ENCODE results near the gene MAFF. TPM values are rescaled to one million over a fixed set of nuclear protein-coding genes. Genes with fewer than 3 reads are reported as not detected.
"Not testable (repeated sequence)": the region's sequence is repeated elsewhere in the genome, so short reads cannot be mapped to it uniquely, and the experiment has no call there.

MAFF gene
- total RNA-seq, 2 experiments from 2014 or later, result 15.3 to 16.4 TPM

GRCh38 chr22:38223289-38223960, 21.6 kb downstream of the MAFF start:
- Mint-ChIP-seq H3K27ac (no peak overlapping the region), H3K4me3 (no peak overlapping the region), H3K36me3 (ENCODE audit: low read depth) (peaks cover 8% of the 10 kb centered on the region), H3K9me3 (no peaks in the 10 kb centered on the region), H3K27me3 (no peaks in the 10 kb centered on the region), H3K4me1 (peaks cover 20% of the 10 kb centered on the region)
- CTCF ChIA-PET, result interaction anchor here (1.4 kb wide), 1 partner anchor 9 kb away, joined by 3 read pairs; no protein-coding TSS in a partner anchor
- POLR2A ChIA-PET, result no interaction called here
- DNase-seq, result no peak

GRCh38 chr22:38226853-38227649, 25.3 kb downstream of the MAFF start:
- no peak overlapping the region for H3K27ac Mint-ChIP-seq
- H3K36me3 Mint-ChIP-seq (ENCODE audit: low read depth), result peaks cover 20% of the 10 kb centered on the region
- DNase-seq, result no peak
- peaks cover 22% of the 10 kb centered on the region for H3K4me1 Mint-ChIP-seq
- no peaks in the 10 kb centered on the region for H3K27me3 Mint-ChIP-seq
- ChIA-PET CTCF (no interaction called here), POLR2A (no interaction called here)
- no peaks in the 10 kb centered on the region for H3K9me3 Mint-ChIP-seq
- H3K4me3 Mint-ChIP-seq, result no peak overlapping the region

GRCh38 chr22:38228326-38228872, 26.6 kb downstream of the MAFF start:
- POLR2A ChIA-PET, result interaction anchor here (0.7 to 2.1 kb wide), 4 partner anchors 11 to 47 kb away, joined by 3 to 5 read pairs (median 3); partner anchors contain the start of gene PLA2G6
- Mint-ChIP-seq H3K27me3 (no peaks in the 10 kb centered on the region), H3K4me3 (no peak overlapping the region), H3K9me3 (no peaks in the 10 kb centered on the region), H3K27ac (peak overlapping the region; percentile 80), H3K36me3 (ENCODE audit: low read depth) (peaks cover 20% of the 10 kb centered on the region), H3K4me1 (peaks cover 22% of the 10 kb centered on the region)
- CTCF ChIA-PET, result interaction anchor here (0.5 to 3.5 kb wide), 4 partner anchors 22 to 176 kb away, joined by 3 to 18 read pairs (median 10); partner anchors contain the start of gene MAFF
- DNase-seq, result no peak

- Mint-ChIP-seq H3K4me3 (no peak overlapping the region), H3K36me3 (ENCODE audit: low read depth) (peaks cover 17% of the 10 kb centered on the region), H3K9me3 (no peaks in the 10 kb centered on the region), H3K27ac (peak overlapping the region; percentile 80), H3K4me1 (peaks cover 22% of the 10 kb centered on the region), H3K27me3 (no peaks in the 10 kb centered on the region)
- peak; percentile 28 for DNase-seq
- ChIA-PET CTCF (interaction anchor here (0.5 to 3.5 kb wide), 14 partner anchors 13 to 177 kb away, joined by 3 to 18 read pairs (median 4); partner anchors contain the start of gene MAFF), POLR2A (interaction anchor here (0.6 to 2.1 kb wide), 4 partner anchors 24 to 174 kb away, joined by 3 to 5 read pairs (median 3); partner anchors contain the start of gene PLA2G6)
Observed at GRCh38 chr22:38228873-38229740, 27.3 kb downstream of the MAFF start.

DNA sequence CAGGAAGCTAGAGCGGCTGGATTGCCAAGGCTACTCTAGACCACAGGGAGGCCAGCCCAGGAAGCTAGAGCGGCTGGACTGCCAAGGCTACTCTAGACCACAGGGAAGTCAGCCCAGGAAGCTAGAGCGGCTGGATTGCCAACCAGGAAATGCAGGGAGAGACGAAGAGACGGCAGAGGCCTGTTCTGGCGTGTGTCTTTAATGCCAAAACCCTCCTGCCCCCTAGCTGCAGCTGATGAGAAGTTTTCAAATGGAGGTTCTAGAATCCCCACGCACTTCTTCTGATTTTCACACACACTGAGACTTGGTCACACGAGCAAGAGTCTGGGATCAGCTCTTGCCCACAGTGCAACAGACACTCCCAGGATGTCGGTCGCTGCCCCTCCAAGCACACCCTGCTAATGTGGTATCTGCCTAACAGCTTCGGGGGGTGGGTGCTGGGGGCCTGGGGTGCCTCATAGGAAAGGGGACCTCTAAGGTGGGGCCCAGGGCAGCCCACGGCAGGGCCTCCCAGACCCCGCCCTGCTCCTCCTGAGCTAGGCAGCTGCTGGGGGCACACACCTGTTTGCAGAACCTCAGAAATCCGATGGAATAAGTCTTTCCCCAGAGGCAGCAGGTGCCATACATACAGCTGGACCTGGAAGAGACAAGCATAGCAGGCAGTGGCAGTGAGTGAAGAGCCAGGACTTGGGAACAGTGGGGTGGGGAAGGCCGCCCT, 28.5 kb downstream of the MAFF start:
- H3K27ac Mint-ChIP-seq, result peak overlapping the region; percentile 58
- ChIA-PET CTCF (interaction anchor here (0.7 to 3.5 kb wide), 17 partner anchors 11 to 178 kb away, joined by 3 to 18 read pairs (median 4); partner anchors contain the start of gene MAFF), POLR2A (interaction anchor here (0.9 to 1.1 kb wide), 2 partner anchors 29 to 116 kb away, joined by 3 to 4 read pairs; no protein-coding TSS in a partner anchor)
- no peaks in the 10 kb centered on the region for H3K27me3 Mint-ChIP-seq
- peak; percentile 66 for DNase-seq
- no peaks in the 10 kb centered on the region for H3K9me3 Mint-ChIP-seq
- H3K4me1 Mint-ChIP-seq, result peaks cover 22% of the 10 kb centered on the region
- H3K4me3 Mint-ChIP-seq, result no peak overlapping the region
- peaks cover 21% of the 10 kb centered on the region for H3K36me3 Mint-ChIP-seq (ENCODE audit: low read depth)

- ChIA-PET POLR2A (interaction anchor here (0.9 to 1.1 kb wide), 2 partner anchors 30 to 117 kb away, joined by 3 to 4 read pairs; no protein-coding TSS in a partner anchor), CTCF (interaction anchor here (0.7 to 3.5 kb wide), 16 partner anchors 11 to 179 kb away, joined by 3 to 18 read pairs (median 5); partner anchors contain the start of gene MAFF)
- H3K4me3 Mint-ChIP-seq, result no peak overlapping the region
- H3K27ac Mint-ChIP-seq, result no peak overlapping the region
- peaks cover 22% of the 10 kb centered on the region for H3K4me1 Mint-ChIP-seq
- peaks cover 21% of the 10 kb centered on the region for H3K36me3 Mint-ChIP-seq (ENCODE audit: low read depth)
- H3K9me3 Mint-ChIP-seq, result no peaks in the 10 kb centered on the region
- no peaks in the 10 kb centered on the region for H3K27me3 Mint-ChIP-seq
- DNase-seq, result no peak
Observed at GRCh38 chr22:38230916-38231315, 29.1 kb downstream of the MAFF start.

GRCh38 chr22:38232196-38232595, 30.4 kb downstream of the MAFF start:
- POLR2A ChIA-PET, result no interaction called here
- no peak overlapping the region for H3K4me3 Mint-ChIP-seq

GRCh38 chr22:38233427-38233826, 31.6 kb downstream of the MAFF start:
- ChIA-PET POLR2A (no interaction called here), CTCF (no interaction called here)
- H3K9me3 Mint-ChIP-seq, result no peaks in the 10 kb centered on the region
- H3K27me3 Mint-ChIP-seq, result no peaks in the 10 kb centered on the region
- no peak for DNase-seq
- H3K36me3 Mint-ChIP-seq (ENCODE audit: low read depth), result peaks cover 19% of the 10 kb centered on the region
- peak overlapping the region; percentile 6 for H3K27ac Mint-ChIP-seq
- no peak overlapping the region for H3K4me3 Mint-ChIP-seq
- H3K4me1 Mint-ChIP-seq, result peaks cover 22% of the 10 kb centered on the region

More at GRCh38 chr22:38232196-38232595, 30.4 kb downstream of the MAFF start:
- Mint-ChIP-seq H3K9me3 (no peaks in the 10 kb centered on the region), H3K27ac (no peak overlapping the region), H3K4me1 (peaks cover 22% of the 10 kb centered on the region), H3K36me3 (ENCODE audit: low read depth) (peaks cover 19% of the 10 kb centered on the region), H3K27me3 (no peaks in the 10 kb centered on the region)
- CTCF ChIA-PET, result no interaction called here
- no peak for DNase-seq

DNA sequence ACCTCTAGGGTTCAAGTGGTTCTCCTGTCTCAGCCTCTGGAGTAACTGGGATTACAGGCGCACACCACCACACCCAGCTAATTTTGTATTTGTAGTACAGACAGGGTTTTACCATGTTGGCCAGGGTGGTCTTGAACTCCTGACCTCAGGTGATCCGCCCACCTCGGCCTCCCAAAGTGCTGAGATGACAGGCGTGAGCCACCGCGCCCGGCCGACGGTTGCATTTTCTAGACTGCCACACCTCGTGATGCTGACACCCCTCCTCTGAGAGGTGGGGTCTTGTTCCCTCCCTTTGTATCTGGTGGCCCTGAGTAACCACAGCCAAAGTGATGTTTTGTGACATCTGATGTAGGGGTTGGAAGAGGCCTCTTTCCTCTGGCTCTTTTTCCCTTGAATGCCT, 32.1 kb downstream of the MAFF start:
- H3K27ac Mint-ChIP-seq, H3K9me3 Mint-ChIP-seq, H3K27me3 Mint-ChIP-seq, POLR2A ChIA-PET, DNase-seq, H3K4me3 Mint-ChIP-seq: not testable (repeated sequence)
- Mint-ChIP-seq H3K4me1 (peaks cover 17% of the 10 kb centered on the region), H3K36me3 (ENCODE audit: low read depth) (peaks cover 16% of the 10 kb centered on the region)
- CTCF ChIA-PET, result interaction anchor here (1.0 kb wide), 1 partner anchor 182 kb away, joined by 3 read pairs; no protein-coding TSS in a partner anchor

DNA sequence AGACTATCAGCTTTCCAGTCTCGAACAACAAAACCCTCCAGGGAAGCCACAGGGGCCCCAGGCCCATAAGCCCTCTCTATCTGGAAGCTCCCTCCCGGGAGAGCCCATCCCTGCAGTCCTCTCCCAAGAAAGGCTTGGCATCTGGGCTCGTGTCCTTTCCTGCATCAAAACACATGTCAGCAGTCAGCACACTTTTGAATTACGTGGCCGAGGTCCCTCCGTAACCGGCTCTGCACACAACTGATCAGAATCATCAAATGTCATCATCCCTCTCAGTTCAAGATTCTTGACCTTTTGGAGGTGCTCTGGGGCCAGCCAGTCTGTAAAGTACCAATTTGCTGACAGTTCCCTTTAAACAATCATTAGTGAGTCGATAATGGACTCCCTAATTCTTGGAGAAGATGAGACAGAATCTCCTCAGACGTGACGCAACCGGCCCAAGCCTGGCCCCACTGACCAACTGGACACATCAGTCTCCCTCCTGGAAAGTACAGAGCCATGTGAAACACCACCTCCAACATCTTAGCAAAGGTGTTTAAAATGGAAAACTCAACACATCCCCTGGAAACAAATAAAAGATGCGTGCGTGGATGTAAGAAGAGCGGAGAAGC, 33.6 kb downstream of the MAFF start:
- DNase-seq, result no peak
- peaks cover 13% of the 10 kb centered on the region for H3K36me3 Mint-ChIP-seq (ENCODE audit: low read depth)
- peaks cover 9% of the 10 kb centered on the region for H3K4me1 Mint-ChIP-seq
- no peaks in the 10 kb centered on the region for H3K27me3 Mint-ChIP-seq
- no peaks in the 10 kb centered on the region for H3K9me3 Mint-ChIP-seq
- ChIA-PET CTCF (no interaction called here), POLR2A (no interaction called here)
- H3K27ac Mint-ChIP-seq, result no peak overlapping the region
- no peak overlapping the region for H3K4me3 Mint-ChIP-seq

DNA sequence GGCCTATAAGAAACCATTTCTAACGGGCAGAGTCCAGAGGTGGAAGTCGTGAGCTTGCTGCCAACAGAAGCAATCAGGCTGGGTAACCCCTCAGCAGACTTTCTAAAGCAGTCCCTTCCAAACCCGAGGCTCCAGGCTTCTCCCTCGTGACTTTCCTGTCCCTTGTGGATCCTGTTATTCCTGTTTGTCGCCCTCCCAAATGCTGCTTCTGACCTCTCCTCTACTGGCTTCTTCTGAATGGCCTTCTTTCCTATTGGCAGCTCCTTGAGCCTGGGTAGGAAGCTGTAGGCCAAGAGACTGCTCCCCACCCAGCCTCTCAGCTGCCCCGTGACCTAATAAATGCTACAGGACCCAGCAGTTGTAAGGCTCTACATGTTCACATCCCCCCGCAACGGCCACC, 35.0 kb downstream of the MAFF start:
- Mint-ChIP-seq H3K36me3 (ENCODE audit: low read depth) (peaks cover 4% of the 10 kb centered on the region), H3K27ac (no peak overlapping the region), H3K27me3 (no peaks in the 10 kb centered on the region), H3K9me3 (no peaks in the 10 kb centered on the region), H3K4me3 (no peak overlapping the region), H3K4me1 (no peaks in the 10 kb centered on the region)
- no peak for DNase-seq
- CTCF ChIA-PET, result interaction anchor here (0.8 kb wide), 1 partner anchor 122 kb away, joined by 3 read pairs; no protein-coding TSS in a partner anchor
- POLR2A ChIA-PET, result interaction anchor here (1.2 kb wide), 1 partner anchor 18 kb away, joined by 3 read pairs; no protein-coding TSS in a partner anchor

Data from activated CD4-positive, alpha-beta memory T cell treated with anti-CD3 and anti-CD28 coated beads, Interleukin-2, amount 10 ng/mL, durations not matched to agents 7 days and 5 days (primary cell).